NT2/D1 (cell line): Measurements from ENCODE around the gene ANKRD55.

ENCODE experiments used
- SUZ12 ChIP-seq: IDR thresholded peaks from 2 replicates; pipeline ENCODE4 v1.6.1; 2011; ENCODE audit not compliant: insufficient read length, insufficient read depth; ENCODE audit errors: extremely low read depth
- YY1 ChIP-seq: IDR thresholded peaks from 2 replicates; pipeline ENCODE4 v1.6.1; 2011; ENCODE audit not compliant: insufficient read length, insufficient read depth
- ZNF274 ChIP-seq: IDR thresholded peaks from 2 replicates; pipeline ENCODE4 v1.6.1; 2011; ENCODE audit warnings: mild to moderate bottlenecking, low read depth, low read length

DNA sequence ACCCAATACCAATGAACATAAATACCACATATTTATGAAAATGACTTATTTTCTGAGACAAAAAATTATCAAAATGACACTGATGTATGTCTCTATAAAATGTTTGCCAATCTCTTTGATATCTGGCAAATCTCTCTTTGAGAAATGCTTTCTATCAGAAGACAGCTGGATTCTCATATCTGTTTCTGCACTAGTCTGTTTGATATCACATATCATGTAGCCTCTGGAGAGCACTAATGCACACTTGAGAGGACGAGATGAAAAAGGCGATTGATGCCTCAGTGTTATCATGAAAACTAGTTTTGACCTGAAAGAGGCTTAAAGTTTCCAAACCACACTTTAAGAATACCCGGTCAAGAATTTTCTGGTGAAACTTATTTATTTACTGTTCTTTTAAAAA, 29.1 kb upstream of the ANKRD55 start:
- no peak for TF ChIP-seq YY1
- no peak for TF ChIP-seq SUZ12
- TF ChIP-seq ZNF274 = no peak
